Ishikawa (cell line): ENCODE measurements around the gene ADARB1.

Source experiments
- NFIC ChIP-seq: IDR thresholded peaks from 2 replicates; pipeline ENCODE4 v1.6.1; 2012
- RAD21 ChIP-seq: IDR thresholded peaks from 2 replicates; pipeline ENCODE4 v1.6.1; 2012; ENCODE audit warnings: low read depth
- YY1 ChIP-seq: IDR thresholded peaks from 2 replicates; pipeline ENCODE4 v1.6.1; 2012; ENCODE audit warnings: low read depth
- ZBTB7A ChIP-seq: IDR thresholded peaks from 2 replicates; pipeline ENCODE4 v1.6.1; 2012; ENCODE audit warnings: low read depth

- TF ChIP-seq NFIC (no peak), YY1 (no peak), ZBTB7A (no peak), RAD21 (no peak)
These were observed 136.1 kb downstream of the ADARB1 start for GRCh38 chr21:45210461-45210983.
